Activated CD8-positive, alpha-beta memory T cell treated with anti-CD3 and anti-CD28 coated beads for 36 hours (primary cell): ENCODE measurements around the gene IFI16. TPM values are rescaled to one million over a fixed set of nuclear protein-coding genes. Genes with fewer than 3 reads are reported as not detected.

Source experiments
- total RNA-seq, 2 experiments: library from RNA; stranded (reverse); gene quantifications; one replicate each; pipeline ENCODE4 v1.2.3, GENCODE V29; 2021

Gene IFI16
- total RNA-seq, 2 experiments from 2014 or later = 203 to 212 TPM

Other genes starting within 250 kb of the IFI16 start
- gene OR6N1, start 237.7 kb upstream of the IFI16 start, total RNA-seq = not detected
- gene OR6N2, start 228.7 kb upstream of the IFI16 start, total RNA-seq = not detected
- not detected for gene MNDA, start 178.6 kb upstream of the IFI16 start, total RNA-seq
- 10 to 100 TPM; 14.3 to 17.4 TPM for gene PYHIN1, start 78.4 kb upstream of the IFI16 start, total RNA-seq
- 10 to 100 TPM; 64.8 to 64.9 TPM for gene AIM2, start 66.9 kb downstream of the IFI16 start, total RNA-seq
- not detected for gene CADM3, start 161.7 kb downstream of the IFI16 start, total RNA-seq
- under 1 TPM in 1 of 2 experiments, not detected in 1; 0.27 TPM for gene ACKR1, start 195.0 kb downstream of the IFI16 start, total RNA-seq